Mucosa of descending colon (tissue), 3 donors: ENCODE results near the gene CCSER1. TPM values are rescaled to one million over a fixed set of nuclear protein-coding genes. Genes with fewer than 3 reads are reported as not detected.

Experiments
- ATAC-seq: fragments of 200-7000 bp; cut with Tn5 transposase; one replicate; pipeline ENCODE4 v1.9.1; 2020; ENCODE audit warnings: mild to moderate bottlenecking, moderate library complexity
- DNase-seq, 3 donors: peaks; one replicate each; pipeline ENCODE4 v3.0.0-alpha.2; 2020
- H3K36me3 ChIP-seq: fragments of 200-600 bp; one replicate; pipeline ENCODE4 v1.8.0; 2021; ENCODE audit warnings: low read depth, mild to moderate bottlenecking
- H3K4me1 ChIP-seq: fragments of 200-600 bp; one replicate; pipeline ENCODE4 v1.8.0; 2021; ENCODE audit warnings: low read depth, mild to moderate bottlenecking
- H3K4me3 ChIP-seq: fragments of 200-600 bp; one replicate; pipeline ENCODE4 v1.8.0; 2021; ENCODE audit warnings: mild to moderate bottlenecking
- H3K9me3 ChIP-seq: fragments of 200-600 bp; one replicate; pipeline ENCODE4 v1.8.0; 2021; ENCODE audit warnings: mild to moderate bottlenecking
- intact Hi-C, 2 donors: fragments of 100-400 bp; cut with DNase I in 1 of 2; cut with micrococcal nuclease in 1 of 2; formaldehyde crosslinking; loops; one replicate each; pipeline versions ENCODE4 v1.11.0 to v1.11.1; 2022; cut with DNase I, micrococcal nuclease
- total RNA-seq, 3 donors: library from RNA; stranded (reverse); fragmentation: NEBNext Ultra II Directional in 2 of 3; extraction: Animal tissue kit (Norgen Biotek cat#: 25700) in 2 of 3; gene quantifications; one replicate each; pipeline versions ENCODE4 v1.2.1 to v1.2.4, GENCODE V29; 2021 to 2023
- TF ChIP-seq, protein P1 (sequence below): fragments of 200-600 bp; IDR thresholded peaks from one replicate; pipeline ENCODE4 v1.8.0; 2022; ENCODE audit warnings: antibody characterized with exemption, mild to moderate bottlenecking
- donor health status: DM: no; HTN: no; CAD: no; lungs with moderate emphysema.
- donor health status: DM: no; HTN: no; CAD: no.
- donor health status: DM: no; HTN: yes; CAD: no.

Gene CCSER1
- total RNA-seq, 3 donors from 2014 or later = 11.1 to 32.4 (median 13.3) TPM

DNA sequence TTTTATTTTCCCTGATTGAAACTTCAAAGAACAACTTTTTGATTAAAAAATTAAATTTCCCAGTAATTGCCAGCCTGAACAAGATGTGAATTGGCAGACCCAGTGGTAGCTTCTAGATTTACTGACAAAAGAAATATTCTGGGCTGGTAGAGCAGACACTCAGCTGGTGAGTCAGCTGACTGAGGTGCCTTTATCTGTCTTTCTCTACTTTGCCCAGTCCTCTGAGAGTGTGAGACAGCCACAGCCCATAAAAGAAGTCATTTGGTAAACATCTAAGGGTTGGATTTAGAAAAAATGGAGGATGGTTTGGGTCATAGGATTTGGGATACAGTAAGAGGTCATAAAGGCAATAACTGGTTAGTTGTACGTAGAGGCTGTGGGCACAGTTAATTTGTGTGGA is 54.5 kb downstream of the CCSER1 start:
- ATAC-seq = peak; percentile 67

DNA sequence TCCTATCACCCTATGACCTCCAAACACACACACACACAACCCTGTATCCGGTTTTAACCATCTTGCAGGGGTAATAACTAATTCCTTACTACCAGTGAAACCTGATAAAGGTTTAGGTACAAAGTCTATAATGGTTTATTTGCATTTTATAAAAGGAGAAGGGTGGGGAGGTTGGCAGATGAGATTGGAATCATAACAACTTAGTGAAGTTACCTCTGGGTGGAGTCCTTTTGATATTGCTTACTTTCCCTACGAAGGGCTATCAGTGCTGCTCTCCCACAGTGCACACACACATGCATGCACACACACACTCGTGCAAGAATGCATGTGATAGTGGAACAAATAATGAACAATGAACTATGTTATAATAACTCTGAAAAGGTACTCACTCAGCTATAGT is 56.1 kb downstream of the CCSER1 start:
- H3K9me3 ChIP-seq = no peaks in the 10 kb centered on the region
- DNase-seq (peak in 2 of 3 donors; percentile 36 to 44), ATAC-seq (peak; percentile 93)
- H3K36me3 ChIP-seq = no peaks in the 10 kb centered on the region
- no peak overlapping the region for H3K4me3 ChIP-seq
- TF ChIP-seq, protein P1, sequence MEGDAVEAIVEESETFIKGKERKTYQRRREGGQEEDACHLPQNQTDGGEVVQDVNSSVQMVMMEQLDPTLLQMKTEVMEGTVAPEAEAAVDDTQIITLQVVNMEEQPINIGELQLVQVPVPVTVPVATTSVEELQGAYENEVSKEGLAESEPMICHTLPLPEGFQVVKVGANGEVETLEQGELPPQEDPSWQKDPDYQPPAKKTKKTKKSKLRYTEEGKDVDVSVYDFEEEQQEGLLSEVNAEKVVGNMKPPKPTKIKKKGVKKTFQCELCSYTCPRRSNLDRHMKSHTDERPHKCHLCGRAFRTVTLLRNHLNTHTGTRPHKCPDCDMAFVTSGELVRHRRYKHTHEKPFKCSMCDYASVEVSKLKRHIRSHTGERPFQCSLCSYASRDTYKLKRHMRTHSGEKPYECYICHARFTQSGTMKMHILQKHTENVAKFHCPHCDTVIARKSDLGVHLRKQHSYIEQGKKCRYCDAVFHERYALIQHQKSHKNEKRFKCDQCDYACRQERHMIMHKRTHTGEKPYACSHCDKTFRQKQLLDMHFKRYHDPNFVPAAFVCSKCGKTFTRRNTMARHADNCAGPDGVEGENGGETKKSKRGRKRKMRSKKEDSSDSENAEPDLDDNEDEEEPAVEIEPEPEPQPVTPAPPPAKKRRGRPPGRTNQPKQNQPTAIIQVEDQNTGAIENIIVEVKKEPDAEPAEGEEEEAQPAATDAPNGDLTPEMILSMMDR = no peak
- peaks cover 13% of the 10 kb centered on the region for H3K4me1 ChIP-seq
- intact Hi-C loops = no loop called here

More for the DNA sequence above, 54.5 kb downstream of the CCSER1 start:
- peaks cover 13% of the 10 kb centered on the region for H3K4me1 ChIP-seq
- intact Hi-C loops = no loop called here
- no peaks in the 10 kb centered on the region for H3K36me3 ChIP-seq
- TF ChIP-seq, protein P1 = no peak
- H3K9me3 ChIP-seq = no peaks in the 10 kb centered on the region
- H3K4me3 ChIP-seq = no peak overlapping the region
- peak in 1 of 3 donors; percentile 9 for DNase-seq

DNA sequence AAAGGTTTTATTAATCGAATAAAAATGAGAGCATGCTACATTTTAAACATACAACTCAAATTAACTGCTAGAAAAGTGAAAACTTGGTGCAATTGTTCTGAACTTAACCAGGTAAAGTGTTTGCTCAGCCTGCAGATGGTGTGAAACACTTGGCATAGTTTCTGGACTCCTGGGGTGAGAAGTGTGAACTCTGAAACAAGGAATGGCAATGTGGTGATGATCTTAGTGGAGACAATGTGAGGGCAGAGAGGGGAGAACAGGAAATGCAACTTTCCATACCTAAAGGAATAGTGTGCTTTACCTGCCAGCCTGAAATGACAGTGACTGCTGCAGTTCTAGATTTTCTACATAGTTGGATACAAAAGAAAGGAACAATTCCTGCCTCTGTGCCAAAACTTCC is 57.4 kb downstream of the CCSER1 start:
- ATAC-seq (peak; percentile 29), DNase-seq (no peak)
- H3K9me3 ChIP-seq = no peaks in the 10 kb centered on the region
- H3K4me3 ChIP-seq = no peak overlapping the region
- intact Hi-C loops = no loop called here
- TF ChIP-seq, protein P1 = no peak
- H3K4me1 ChIP-seq = peaks cover 13% of the 10 kb centered on the region
- no peaks in the 10 kb centered on the region for H3K36me3 ChIP-seq

DNA sequence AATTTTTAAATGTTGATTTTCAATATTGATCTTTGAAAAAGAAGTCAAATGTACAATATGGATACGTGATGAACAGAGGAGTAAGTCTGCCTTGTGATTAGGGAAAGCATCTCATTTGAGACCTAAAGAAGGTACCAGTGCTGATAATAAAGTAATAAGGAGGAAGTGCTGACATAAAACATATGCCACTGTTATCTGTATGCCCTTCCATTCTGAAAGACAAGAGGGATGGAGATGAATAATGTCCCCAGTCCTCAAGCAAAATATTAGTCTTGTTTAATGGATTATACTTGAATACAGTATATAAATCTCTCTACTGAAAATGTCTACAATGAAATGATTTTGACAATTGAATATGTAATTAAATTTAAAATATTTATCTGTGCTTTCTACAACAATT is 58.2 kb downstream of the CCSER1 start:
- no peak overlapping the region for H3K4me3 ChIP-seq
- H3K9me3 ChIP-seq = no peaks in the 10 kb centered on the region
- ATAC-seq (no peak), DNase-seq (no peak)
- intact Hi-C loops = no loop called here
- H3K36me3 ChIP-seq = no peaks in the 10 kb centered on the region
- peaks cover 13% of the 10 kb centered on the region for H3K4me1 ChIP-seq
- TF ChIP-seq, protein P1 = no peak

DNA sequence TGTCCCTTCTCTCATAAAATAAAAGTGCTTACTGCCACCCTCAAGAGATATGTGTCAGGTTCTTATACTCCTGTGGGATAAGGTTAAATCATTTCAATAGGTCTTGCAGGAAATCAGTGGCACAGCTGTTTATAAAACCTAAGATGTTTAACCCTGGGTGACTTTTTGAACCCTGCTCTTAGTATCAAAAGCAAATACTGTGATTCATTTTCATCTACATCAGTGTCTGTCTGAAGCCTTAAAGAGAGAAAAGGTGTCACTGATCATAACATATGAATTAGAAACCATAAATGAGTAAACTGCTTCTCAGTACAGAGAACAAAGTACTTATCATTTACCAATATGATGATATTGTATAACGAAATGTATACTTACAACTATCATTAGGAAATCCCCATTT is 59.0 kb downstream of the CCSER1 start:
- DNase-seq = no peak
- ATAC-seq = peak; percentile 62
- Histone ChIP-seq H3K4me1 (peaks cover 13% of the 10 kb centered on the region), H3K36me3 (no peaks in the 10 kb centered on the region), H3K9me3 (no peaks in the 10 kb centered on the region), H3K4me3 (no peak overlapping the region)
- intact Hi-C loops = no loop called here
- TF ChIP-seq, protein P1 = no peak
